ENCODE results near the gene UBE2L3.

DNA sequence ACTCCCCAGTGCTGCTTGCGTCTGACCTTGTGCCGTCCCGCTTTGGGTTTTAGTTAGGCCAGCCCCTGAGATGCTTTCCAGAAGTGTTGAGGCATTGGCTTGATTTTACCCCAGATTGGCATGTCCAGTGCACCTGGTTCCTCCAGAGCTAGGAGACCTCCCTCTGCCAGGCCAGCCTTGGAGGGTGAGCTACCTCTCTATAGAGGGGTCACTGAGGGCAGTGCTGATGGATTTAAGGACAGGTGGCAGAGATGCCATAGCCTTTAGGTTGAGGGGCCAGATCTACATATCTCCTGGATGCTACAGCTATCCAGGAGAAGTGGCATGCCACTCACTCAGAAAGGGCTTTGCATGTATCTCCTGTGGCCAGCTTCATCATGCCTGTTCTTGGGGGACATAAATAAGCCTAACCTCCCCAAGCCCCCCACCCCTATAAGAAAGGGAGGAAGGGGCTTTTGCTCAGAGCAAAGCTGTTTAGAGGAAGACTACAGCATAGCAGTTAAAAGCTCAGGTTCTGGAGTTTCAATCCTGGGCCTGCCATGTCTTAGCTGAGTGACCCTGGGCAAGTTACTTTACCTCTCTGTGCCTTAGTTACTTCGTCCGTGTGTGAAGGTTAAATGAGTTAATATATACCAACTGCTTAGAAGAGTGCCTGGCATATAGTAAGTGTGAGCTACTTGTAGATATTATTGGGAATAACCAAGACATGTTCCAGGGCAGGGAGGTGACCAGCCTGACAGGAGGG, 6.4 kb downstream of the UBE2L3 start:
- TF ChIP-seq CTCF (IDR thresholded peaks at IDR 0.05; ENCODE audit: low read length) (no peak), EZH2 (optimal IDR thresholded peaks at IDR 0.05; ENCODE audit: low read depth, low read length) (no peak), EZH2phosphoT487 (IDR thresholded peaks at IDR 0.05; ENCODE audit: low read length) (no peak)

Data from MM.1S (cell line).